Sigmoid colon (tissue), 4 donors: ENCODE results near the gene GOPC.

Experiments used
- CTCF ChIP-seq, 4 experiments: fragments of 450-650 bp in 3 of 4; fragments of 200-600 bp in 1 of 4; IDR thresholded peaks; one replicate each; pipeline ENCODE4 v1.5.1; 2016 to 2019; ENCODE audit warnings: antibody characterized with exemption in 4 of 4, mild to moderate bottlenecking in 3 of 4, moderate library complexity in 2 of 4
- EP300 ChIP-seq, 4 donors: sonication (generic); formaldehyde crosslinking; IDR thresholded peaks; one replicate each; pipeline ENCODE4 v1.6.1; 2017; ENCODE audit warnings: antibody characterized with exemption in 4 of 4
- POLR2A ChIP-seq, 2 donors: fragments of 450-650 bp; IDR thresholded peaks; one replicate each; pipeline ENCODE4 v1.6.1; 2016; ENCODE audit warnings: antibody characterized with exemption in 2 of 2, mild to moderate bottlenecking in 2 of 2, moderate library complexity in 2 of 2

- TF ChIP-seq CTCF (IDR thresholded peaks at IDR 0.05) (no peak), POLR2A (IDR thresholded peaks at IDR 0.05) (no peak), EP300 (IDR thresholded peaks at IDR 0.05) (no peak)
Observed at GRCh38 chr6:117602899-117603588, 733 bp upstream of the GOPC start.
